ENCODE results near the gene PIGX. TPM values are rescaled to one million over a fixed set of nuclear protein-coding genes. Genes with fewer than 3 reads are reported as not detected.

PIGX gene
- total and polyA plus RNA-seq, 2 of the 4 experiments (the other 2 are of a cell fraction), result 9.4 to 14.5 TPM

DNA sequence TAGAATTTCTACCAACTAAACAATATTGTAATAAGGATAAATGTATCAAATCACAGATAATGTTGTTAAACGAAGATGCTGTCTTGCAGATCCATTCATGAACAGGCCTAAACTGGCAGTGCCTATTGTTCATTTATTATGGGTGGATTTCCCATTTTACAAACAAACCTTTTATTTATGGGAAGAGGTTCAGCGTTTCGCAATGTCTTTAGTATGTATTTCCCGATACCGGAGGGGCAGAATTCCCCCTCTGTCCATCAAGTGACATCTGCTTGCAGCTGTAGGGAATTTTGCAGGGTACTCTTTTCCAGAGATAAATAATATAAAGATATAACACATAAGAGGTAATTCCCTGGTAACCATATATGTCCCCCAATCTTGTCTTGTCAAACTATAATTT lies 5.8 kb upstream of the PIGX start:
- Histone ChIP-seq H3K27ac (ENCODE audit: insufficient read depth, low read length) (no peak overlapping the region), H4K20me1 (ENCODE audit: insufficient read depth, low read length) (no peaks in the 10 kb centered on the region), H2BK20ac (ENCODE audit: low read depth, low read length) (no peak overlapping the region), H3K4me3 (ENCODE audit: insufficient read depth, low read depth, low read length) (no peak overlapping the region), H4K5ac (ENCODE audit: low read depth, low read length) (no peak overlapping the region), H2BK15ac (ENCODE audit: low read depth, low read length) (no peak overlapping the region), H3K4me2 (ENCODE audit: low read depth, low read length) (no peak overlapping the region), H3K4me1 (ENCODE audit: control insufficient read depth, insufficient read depth, low read length) (no peaks in the 10 kb centered on the region), H3K27me3 (ENCODE audit: control insufficient read depth, insufficient read depth, low read length) (no peaks in the 10 kb centered on the region), H2AK5ac (ENCODE audit: low read depth, low read length) (no peak overlapping the region), H3K9me3 (ENCODE audit: control insufficient read depth, insufficient read depth, low read length) (no peaks in the 10 kb centered on the region), H2BK120ac (ENCODE audit: low read depth, low read length) (no peak overlapping the region), H4K8ac (ENCODE audit: low read depth in 2 of 2, low read length in 2 of 2) (no peak overlapping the region), H3K23ac (ENCODE audit: low read depth, low read length) (no peak overlapping the region), H4K91ac (ENCODE audit: insufficient read depth, low read depth, low read length) (no peak overlapping the region), H3K18ac (ENCODE audit: low read depth, low read length) (no peak overlapping the region), H3K9ac (ENCODE audit: low read depth, low read length) (no peak overlapping the region), H3K56ac (ENCODE audit: extremely low read depth, insufficient read depth, low read length) (no peak overlapping the region), H3K4ac (ENCODE audit: low read depth, low read length) (no peak overlapping the region), H3K9me1 (ENCODE audit: insufficient read depth, low read length) (no peaks in the 10 kb centered on the region), H3K14ac (replicated peaks; ENCODE audit: low read depth, low read length) (no peak overlapping the region), H2AFZ (replicated peaks; ENCODE audit: low read length, poor library complexity) (no peak overlapping the region), H3K79me1 (ENCODE audit: low read depth in 1 of 2, low read length in 2 of 2) (0 out of 4 replicates have a peak, but pooled peaks cover 0 to 2% of the 10 kb centered on the region in 2 experiments), H2AK9ac (replicated peaks; ENCODE audit: low read depth, low read length, poor library complexity) (no peak overlapping the region), H3K36me3 (ENCODE audit: control insufficient read depth, insufficient read depth, low read length) (no peaks in the 10 kb centered on the region), H2BK5ac (ENCODE audit: low read depth, low read length, poor library complexity, severe bottlenecking) (no peak overlapping the region)
- in situ Hi-C loops (cut with MboI; ENCODE audit: low sequenced_read_pairs), result no loop called here
- no CpG with 5 or more reads among the region's 5 CpGs for WGBS, 2 experiments (ENCODE audit: extremely low coverage in 2 of 2, insufficient read length in 1 of 2)
- DNase-seq (no peak), ATAC-seq (ENCODE audit: low read depth) (no peak)
- POLR2A ChIA-PET (ENCODE audit: unreplicated experiment), result no interaction called here
- CTCF ChIA-PET, result no interaction called here
- dilution Hi-C loops (cut with HindIII; ENCODE audit: low sequenced_read_pairs, unreplicated experiment), result no loop called here
- no TSS peak for BruUV-seq (replicated peaks)
- intact Hi-C loops (cut with micrococcal nuclease), result no loop called here
- no peak for TF ChIP-seq MAZ (IDR thresholded peaks at IDR 0.05; ENCODE audit: borderline replicate concordance, low read depth, low read length)
- peak; percentile 38 for TF ChIP-seq CEBPB (IDR thresholded peaks at IDR 0.05; ENCODE audit: low read depth, low read length)
